Measurements from ENCODE around the gene ZC3HAV1. TPM values are rescaled to one million over a fixed set of nuclear protein-coding genes. Genes with fewer than 3 reads are reported as not detected.

The ZC3HAV1 gene
- total and polyA plus RNA-seq, 9 of the 15 experiments (the other 6 are each of a cell fraction or from before 2014, with no cell fraction given) = 11.9 to 40.5 (median 23.9) TPM

GRCh38 chr7:139124084-139124914 is 14.8 kb upstream of the ZC3HAV1 start (continued):
- TF ChIP-seq ZMIZ1 (IDR thresholded peaks at IDR 0.05; ENCODE audit: low read depth in 2 of 2, low read length in 2 of 2) = peak; percentile 63 to 95; a peak in 3 of 4 replicates
- TF ChIP-seq ZNF232 (CRISPR knock-in tag; IDR thresholded peaks at IDR 0.05) = no peak
- TF ChIP-seq U2AF2 (optimal IDR thresholded peaks at IDR 0.05; ENCODE audit: low read depth, low read length) = no peak
- no peak for TF ChIP-seq ZNF408 (CRISPR knock-in tag; IDR thresholded peaks at IDR 0.05; ENCODE audit: low read depth)
- TF ChIP-seq FOXM1 (IDR thresholded peaks at IDR 0.05; ENCODE audit: low read depth) = peak; percentile 96
- TF ChIP-seq FOXM1 (CRISPR knock-in tag; IDR thresholded peaks at IDR 0.05; ENCODE audit: low read depth) = 0 out of 2 replicates have a peak, but pooled peaks have one; percentile 37
- no peak for TF ChIP-seq MTF1 (CRISPR knock-in tag; IDR thresholded peaks at IDR 0.05; ENCODE audit: borderline replicate concordance)
- no peak for TF ChIP-seq ZBED1 (IDR thresholded peaks at IDR 0.05)
- peak; percentile 79 for TF ChIP-seq NBN (IDR thresholded peaks at IDR 0.05; ENCODE audit: low read depth)
- TF ChIP-seq ZNF445 (CRISPR knock-in tag; IDR thresholded peaks at IDR 0.05; ENCODE audit: low read depth) = peak; percentile 77
- TF ChIP-seq ZHX1 (conservative IDR thresholded peaks at IDR 0.05; ENCODE audit: low read length) = no peak
- TF ChIP-seq NFIX (CRISPR knock-in tag; IDR thresholded peaks at IDR 0.05; ENCODE audit: low read depth) = no peak
- TF ChIP-seq ZNF695 (CRISPR knock-in tag; IDR thresholded peaks at IDR 0.05) = 0 out of 2 replicates have a peak, but pooled peaks have one; percentile 55
- TF ChIP-seq SMARCA5 (IDR thresholded peaks at IDR 0.05) = 0 out of 2 replicates have a peak, but pooled peaks have one; percentile 24
- TF ChIP-seq ZNF584 (CRISPR knock-in tag; IDR thresholded peaks at IDR 0.05; ENCODE audit: low read depth) = peak; percentile 73; the same call in 1 of the 2 replicates
- TF ChIP-seq PHF20 (IDR thresholded peaks at IDR 0.05; ENCODE audit: partially characterized antibody) = no peak
- TF ChIP-seq MCM5 (IDR thresholded peaks at IDR 0.05; ENCODE audit: low read depth) = no peak
- peak; percentile 12; the same call in 1 of the 2 replicates for TF ChIP-seq RFX1 (IDR thresholded peaks at IDR 0.05)

Data from K562 (cell line).